GM18909 (cell line): ENCODE data around the gene SPP1.
"Not testable (repeated sequence)": the region's sequence is repeated elsewhere in the genome, so short reads cannot be mapped to it uniquely, and the experiment has no call there.

Source experiments
- ATAC-seq: cut with Tn5 transposase; IDR thresholded peaks from one replicate; pipeline ENCODE4 v1.9.1; 2021; ENCODE audit warnings: mild to moderate bottlenecking; ENCODE audit not compliant: unreplicated experiment, poor library complexity

The SPP1 gene

GRCh38 chr4:87975466-87975865 is at the start of gene SPP1:
TSS of gene SPP1 (plus strand) at chr4:87975714. CDS start at chr4:87976896, 1,182 bp downstream.
- peak; percentile 84 for ATAC-seq

GRCh38 chr4:87926554-87927098 is 48.9 kb upstream of the SPP1 start:
- ATAC-seq = no peak

GRCh38 chr4:87930629-87931028 is 44.9 kb upstream of the SPP1 start:
- ATAC-seq = no peak

GRCh38 chr4:87931932-87932331 is 43.6 kb upstream of the SPP1 start:
- no peak for ATAC-seq

- no peak for ATAC-seq
These were observed 42.8 kb upstream of the SPP1 start for GRCh38 chr4:87932718-87933141.

GRCh38 chr4:87933337-87933736 is 42.2 kb upstream of the SPP1 start:
- ATAC-seq = no peak

- ATAC-seq = no peak
These were observed 41.3 kb upstream of the SPP1 start for GRCh38 chr4:87934157-87934704.

GRCh38 chr4:87934973-87935372 is 40.5 kb upstream of the SPP1 start:
- ATAC-seq = no peak

- not testable (repeated sequence) for ATAC-seq
These were observed 39.6 kb upstream of the SPP1 start for GRCh38 chr4:87935954-87936353.

GRCh38 chr4:87937523-87937922 is 38.0 kb upstream of the SPP1 start:
- ATAC-seq = no peak

- ATAC-seq = no peak
These were observed 36.8 kb upstream of the SPP1 start for GRCh38 chr4:87938746-87939145.

GRCh38 chr4:87939978-87940690 is 35.4 kb upstream of the SPP1 start:
- no peak for ATAC-seq

- ATAC-seq = not testable (repeated sequence)
These were observed 34.7 kb upstream of the SPP1 start for GRCh38 chr4:87940809-87941208.

GRCh38 chr4:87941537-87942392 is 33.7 kb upstream of the SPP1 start:
- no peak for ATAC-seq

GRCh38 chr4:87943660-87944149 is 31.8 kb upstream of the SPP1 start:
- ATAC-seq = no peak

- ATAC-seq = no peak
These were observed 30.5 kb upstream of the SPP1 start for GRCh38 chr4:87944967-87945366.

- ATAC-seq = no peak
These were observed 28.7 kb upstream of the SPP1 start for GRCh38 chr4:87946766-87947165.

GRCh38 chr4:87947381-87948160 is 27.9 kb upstream of the SPP1 start:
- ATAC-seq = no peak

GRCh38 chr4:87949961-87950360 is 25.6 kb upstream of the SPP1 start:
- ATAC-seq = no peak

GRCh38 chr4:87950493-87950892 is 25.0 kb upstream of the SPP1 start:
- no peak for ATAC-seq
